Endothelial cell of umbilical vein (primary cell): Measurements from ENCODE around the gene UVRAG. TPM values are rescaled to one million over a fixed set of nuclear protein-coding genes. Genes with fewer than 3 reads are reported as not detected.

ENCODE experiments used
- BruUV-seq: library from RNA; stranded (reverse); fragments of 400-500 nt; replicated peaks from 2 replicates; lab custom pipeline; 2021; lab: Mats Ljungman, UMichigan
- CTCF ChIA-PET: fragments of 300-600, 350-600 bp; sonication (Branson Sonifier 250); formaldehyde crosslinking; loops from one replicate; lab custom pipeline; 2021; ENCODE audit warnings: antibody characterized with exemption, inconsistent platforms; lab: Charles Lee
- POLR2A ChIA-PET: fragments of 300-600, 350-600 bp; sonication (Branson Sonifier 250); formaldehyde crosslinking; loops from one replicate; lab custom pipeline; 2021; ENCODE audit warnings: antibody characterized with exemption, inconsistent platforms; lab: Charles Lee
- DNase-seq: peaks from one replicate; pipeline ENCODE4 v3.0.0-alpha.2; 2011; ENCODE audit warnings: low read depth, low spot score
- FAIRE-seq: peaks from 2 replicates; lab custom pipeline; 2011; peaks lifted over from hg19 to GRCh38; lab: Jason Lieb, UNC
- H2AFZ ChIP-seq: 2 replicates; pipeline ENCODE4 v1.6.0; 2012; ENCODE audit warnings: low read depth, low read length, control low read depth, inconsistent platforms
- H3K27ac ChIP-seq: 2 replicates; pipeline ENCODE4 v1.5.1; 2011; ENCODE audit warnings: low read depth, mild to moderate bottlenecking, control low read depth, low read length, moderate library complexity; ENCODE audit not compliant: insufficient read depth
- H3K27me3 ChIP-seq, 2 experiments: 2 replicates each; pipeline versions ENCODE4 v1.6.0 to v1.6.1; 2011; ENCODE audit warnings: low read length in 2 of 2, mixed read lengths in 1 of 2; ENCODE audit not compliant: control insufficient read depth in 2 of 2, insufficient read depth in 2 of 2
- H3K36me3 ChIP-seq, 2 experiments: 2 replicates in 1 of 2; 3 replicates in 1 of 2; pipeline ENCODE4 v1.5.1; 2011; ENCODE audit warnings: low read length in 2 of 2, mild to moderate bottlenecking in 1 of 2, moderate library complexity in 1 of 2; ENCODE audit not compliant: control insufficient read depth in 2 of 2, insufficient read depth in 2 of 2; ENCODE audit errors: extremely low read depth in 1 of 2
- H3K4me1 ChIP-seq: 3 replicates; pipeline ENCODE4 v1.5.1; 2011; ENCODE audit warnings: mild to moderate bottlenecking, low read length; ENCODE audit not compliant: control insufficient read depth, insufficient read depth; ENCODE audit errors: extremely low read depth
- H3K4me2 ChIP-seq: 2 replicates; pipeline ENCODE4 v1.6.1; 2011; ENCODE audit warnings: low read length, control low read depth, mixed read lengths; ENCODE audit not compliant: insufficient read depth
- H3K4me3 ChIP-seq, 3 experiments: fragments of 200-600 bp in 1 of 3; sonication (generic), shearing (Covaris generic) in 1 of 3; replicated peaks in 1 of 3; 2 replicates each; pipeline ENCODE4 v1.5.1; 2011 to 2016; ENCODE audit warnings: control low read depth in 3 of 3, low read length in 3 of 3, mild to moderate bottlenecking in 2 of 3, inconsistent platforms in 1 of 3, low read depth in 1 of 3, moderate library complexity in 1 of 3; ENCODE audit not compliant: insufficient read depth in 1 of 3
- H3K79me2 ChIP-seq: 2 replicates; pipeline ENCODE4 v1.6.0; 2012; ENCODE audit warnings: low read length, inconsistent platforms; ENCODE audit not compliant: control insufficient read depth, insufficient read depth
- H3K9ac ChIP-seq: replicated peaks from 2 replicates; pipeline ENCODE3; 2011; ENCODE audit warnings: low read length, control low read depth; ENCODE audit not compliant: insufficient read depth; ENCODE audit errors: extremely low read depth
- H3K9me1 ChIP-seq: replicated peaks from 3 replicates; pipeline ENCODE4 v1.6.0; 2011; ENCODE audit warnings: mild to moderate bottlenecking, low read length; ENCODE audit not compliant: control insufficient read depth, insufficient read depth; ENCODE audit errors: extremely low read depth
- H3K9me3 ChIP-seq: replicated peaks from 2 replicates; pipeline ENCODE4 v1.5.1; 2012; ENCODE audit warnings: low read length, inconsistent platforms; ENCODE audit not compliant: control insufficient read depth, insufficient read depth
- H4K20me1 ChIP-seq: replicated peaks from 2 replicates; pipeline ENCODE3; 2011; ENCODE audit warnings: mild to moderate bottlenecking, low read length; ENCODE audit not compliant: control insufficient read depth, insufficient read depth; ENCODE audit errors: extremely low read depth
- EZH2 ChIP-seq: IDR thresholded peaks from 2 replicates; pipeline ENCODE4 v1.6.1; 2012; ENCODE audit warnings: borderline replicate concordance, low read depth, mild to moderate bottlenecking, moderate library complexity, low read length, inconsistent platforms; ENCODE audit not compliant: severe bottlenecking
- FOS ChIP-seq: IDR thresholded peaks from 2 replicates; pipeline ENCODE4 v1.6.1; 2011; ENCODE audit warnings: mild to moderate bottlenecking, low read length, moderate library complexity, borderline replicate concordance; ENCODE audit not compliant: insufficient read depth
- GATA2 ChIP-seq: IDR thresholded peaks from 2 replicates; pipeline ENCODE4 v1.7.0; 2011; ENCODE audit warnings: low read depth, mild to moderate bottlenecking, moderate library complexity, mixed read lengths, low read length; ENCODE audit not compliant: insufficient read length, insufficient read depth
- JUN ChIP-seq: IDR thresholded peaks from 2 replicates; pipeline ENCODE4 v1.6.1; 2011; ENCODE audit warnings: borderline replicate concordance, low read depth; ENCODE audit not compliant: insufficient read length, insufficient read depth
- MAX ChIP-seq: IDR thresholded peaks from 2 replicates; pipeline ENCODE4 v1.6.1; 2011; ENCODE audit not compliant: insufficient read depth, insufficient read length
- MYC ChIP-seq: IDR thresholded peaks from one replicate; pipeline ENCODE4 v1.6.1; 2011; ENCODE audit warnings: mild to moderate bottlenecking, low read depth, low read length
- POLR2A ChIP-seq: IDR thresholded peaks from 2 replicates; pipeline ENCODE4 v1.6.1; 2012; ENCODE audit warnings: low read depth, mild to moderate bottlenecking, control low read depth, low read length
- POLR2AphosphoS5 ChIP-seq: IDR thresholded peaks from 2 replicates; pipeline ENCODE4 v1.6.1; 2012; ENCODE audit warnings: low read depth, mild to moderate bottlenecking, control low read depth, low read length, moderate library complexity; ENCODE audit not compliant: insufficient read depth
- dilution Hi-C: fragments of 300-500 bp; cut with MboI; formaldehyde crosslinking; loops from one replicate; pipeline ENCODE4 v1.15.0; 2019; ENCODE audit warnings: low sequenced_read_pairs; ENCODE audit not compliant: extremely low pct_ligation_motif_present
- intact Hi-C: fragments of 100-400 bp; cut with micrococcal nuclease; formaldehyde crosslinking; loops from one replicate; pipeline ENCODE4 v1.10.0; 2022
- polyA plus RNA-seq, 4 experiments: library from polyadenylated mRNA; depleted of rRNA in 3 of 4; stranded (reverse) in 3 of 4; unstranded in 1 of 4; fragments of >200 nt; gene quantifications; 2 replicates each; pipeline versions ENCODE4 v1.2.1 to v1.2.3, GENCODE V29; 2011 to 2012; ENCODE audit warnings: missing spikeins in 1 of 4
- total RNA-seq: library from RNA; stranded (reverse); gene quantifications from 2 replicates; pipeline ENCODE4 v1.2.3, GENCODE V29; 2021
- TF ChIP-seq, protein P1 (sequence below), 2 donors: IDR thresholded peaks; 1 replicate in 1 of 2; 2 replicates in 1 of 2; pipeline ENCODE4 v1.5.1; 2011; ENCODE audit warnings: low read length in 2 of 2, mild to moderate bottlenecking in 2 of 2, moderate library complexity in 2 of 2, control low read depth in 1 of 2, inconsistent platforms in 1 of 2, low read depth in 1 of 2; ENCODE audit not compliant: insufficient read depth in 1 of 2; ENCODE audit errors: extremely low read depth in 1 of 2

The UVRAG gene
- total and polyA plus RNA-seq, 2 donors (not counting 3 experiments of a cell fraction or from before 2014, with no cell fraction given) = 21.2 to 65.6 TPM

DNA sequence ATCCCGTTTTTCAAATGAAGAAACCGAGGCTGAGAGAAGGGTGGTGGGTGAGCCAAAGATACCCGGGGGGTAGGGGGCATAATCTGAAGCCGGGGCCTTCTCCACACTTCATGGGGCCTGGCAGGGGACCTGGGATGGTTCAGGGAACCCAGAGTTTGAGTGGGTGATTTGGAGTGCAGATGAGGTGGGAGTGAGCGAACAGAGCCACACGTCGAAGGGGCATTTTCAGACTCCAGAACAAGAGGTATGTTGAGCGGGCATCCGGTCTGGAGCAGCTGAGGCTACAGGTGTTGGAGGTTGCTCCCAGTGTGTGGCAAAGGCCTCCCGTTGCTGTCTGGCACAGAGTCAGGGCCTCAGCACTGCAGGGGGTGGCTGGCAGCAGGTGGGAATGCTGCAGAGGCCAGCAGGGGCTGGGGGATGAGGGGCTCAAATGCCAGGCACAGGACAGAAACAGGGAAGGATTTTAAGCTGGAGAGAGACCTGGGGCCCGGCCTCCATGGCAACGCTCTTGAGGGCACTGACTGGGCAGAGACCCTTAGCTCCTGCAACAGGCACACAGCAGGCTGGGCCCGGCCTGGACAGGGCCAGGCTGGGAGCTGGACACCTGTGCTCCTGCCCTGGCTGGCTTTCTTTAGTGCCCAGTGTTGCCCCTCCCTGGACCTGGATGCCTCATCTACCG lies 345.1 kb downstream of the UVRAG start:
- Histone ChIP-seq H3K27ac (no peak overlapping the region), H3K9me1 (no peaks in the 10 kb centered on the region), H3K4me2 (no peak overlapping the region), H3K4me3 (no peak overlapping the region), H3K36me3 (no peaks in the 10 kb centered on the region), H3K9me3 (no peaks in the 10 kb centered on the region), H2AFZ (no peak overlapping the region), H4K20me1 (no peaks in the 10 kb centered on the region), H3K27me3 (no peaks in the 10 kb centered on the region), H3K79me2 (no peaks in the 10 kb centered on the region), H3K4me1 (no peaks in the 10 kb centered on the region), H3K9ac (no peak overlapping the region)
- dilution Hi-C loops (no loop called here), intact Hi-C loops (no loop called here)
- POLR2A ChIA-PET = no interaction called here
- DNase-seq (no peak), FAIRE-seq (no peak)
- CTCF ChIA-PET = interaction anchor here (0.9 to 1.1 kb wide), 3 partner anchors 8 to 159 kb away, joined by 3 to 9 read pairs (median 3); no protein-coding TSS in a partner anchor
- BruUV-seq = no TSS peak
- no peak for TF ChIP-seq FOS
- TF ChIP-seq POLR2A = no peak
- TF ChIP-seq JUN = no peak
- TF ChIP-seq POLR2AphosphoS5 = no peak
- no peak for TF ChIP-seq MAX
- TF ChIP-seq MYC = no peak
- no peak for TF ChIP-seq EZH2

- Histone ChIP-seq H4K20me1 (no peaks in the 10 kb centered on the region), H2AFZ (no peak overlapping the region), H3K4me1 (no peaks in the 10 kb centered on the region), H3K4me3 (no peak overlapping the region), H3K27me3 (no peaks in the 10 kb centered on the region), H3K36me3 (no peaks in the 10 kb centered on the region), H3K79me2 (no peaks in the 10 kb centered on the region), H3K9me1 (no peaks in the 10 kb centered on the region), H3K9me3 (no peaks in the 10 kb centered on the region), H3K9ac (no peak overlapping the region), H3K4me2 (no peak overlapping the region), H3K27ac (no peak overlapping the region)
- FAIRE-seq (no peak), DNase-seq (no peak)
- intact Hi-C loops (no loop called here), dilution Hi-C loops (no loop called here)
- POLR2A ChIA-PET = no interaction called here
- CTCF ChIA-PET = interaction anchor here (0.6 to 1.1 kb wide), 5 partner anchors 9 to 454 kb away, joined by 3 to 9 read pairs (median 3); no protein-coding TSS in a partner anchor
- TF ChIP-seq POLR2AphosphoS5 (no peak), FOS (no peak), EZH2 (no peak), POLR2A (no peak), MYC (no peak), MAX (no peak), GATA2 (no peak), JUN (no peak)
- TF ChIP-seq, protein P1, sequence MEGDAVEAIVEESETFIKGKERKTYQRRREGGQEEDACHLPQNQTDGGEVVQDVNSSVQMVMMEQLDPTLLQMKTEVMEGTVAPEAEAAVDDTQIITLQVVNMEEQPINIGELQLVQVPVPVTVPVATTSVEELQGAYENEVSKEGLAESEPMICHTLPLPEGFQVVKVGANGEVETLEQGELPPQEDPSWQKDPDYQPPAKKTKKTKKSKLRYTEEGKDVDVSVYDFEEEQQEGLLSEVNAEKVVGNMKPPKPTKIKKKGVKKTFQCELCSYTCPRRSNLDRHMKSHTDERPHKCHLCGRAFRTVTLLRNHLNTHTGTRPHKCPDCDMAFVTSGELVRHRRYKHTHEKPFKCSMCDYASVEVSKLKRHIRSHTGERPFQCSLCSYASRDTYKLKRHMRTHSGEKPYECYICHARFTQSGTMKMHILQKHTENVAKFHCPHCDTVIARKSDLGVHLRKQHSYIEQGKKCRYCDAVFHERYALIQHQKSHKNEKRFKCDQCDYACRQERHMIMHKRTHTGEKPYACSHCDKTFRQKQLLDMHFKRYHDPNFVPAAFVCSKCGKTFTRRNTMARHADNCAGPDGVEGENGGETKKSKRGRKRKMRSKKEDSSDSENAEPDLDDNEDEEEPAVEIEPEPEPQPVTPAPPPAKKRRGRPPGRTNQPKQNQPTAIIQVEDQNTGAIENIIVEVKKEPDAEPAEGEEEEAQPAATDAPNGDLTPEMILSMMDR (IDR thresholded peaks at IDR 0.05; ENCODE audit: extremely low read depth in 1 of 2, insufficient read depth in 1 of 2, low read depth in 1 of 2, low read length in 2 of 2) = no peak
- BruUV-seq = no TSS peak
Measured at GRCh38 chr11:76160856-76161255, 345.8 kb downstream of the UVRAG start.
